ENCODE measurements around the gene AIFM3. TPM values are rescaled to one million over a fixed set of nuclear protein-coding genes. Genes with fewer than 3 reads are reported as not detected.

AIFM3 gene
- total RNA-seq, 2 donors from 2014 or later: 1.8 to 2.7 TPM

GRCh38 chr22:20953668-20954500 lies 13.2 kb upstream of the AIFM3 start:
- Mint-ChIP-seq H3K4me1 (peaks cover 22% of the 10 kb centered on the region), H3K36me3 (ENCODE audit: low read depth) (peaks cover 44% of the 10 kb centered on the region), H3K9me3 (no peaks in the 10 kb centered on the region), H3K4me3 (no peak overlapping the region), H3K27ac (peak overlapping the region; percentile 70), H3K27me3 (ENCODE audit: insufficient read depth) (peaks cover 13% of the 10 kb centered on the region)
- WGBS, 2 experiments (ENCODE audit: insufficient coverage in 1 of 2, insufficient read length in 1 of 2): 96 to 97% methylated on average over 5 to 8 of the region's 8 CpGs
- Histone ChIP-seq H3K4me1 (ENCODE audit: control insufficient read depth, insufficient read depth, low read length) (peaks cover 13% of the 10 kb centered on the region), H3K9me3 (ENCODE audit: control insufficient read depth, low read length) (no peaks in the 10 kb centered on the region), H3K4me3 (ENCODE audit: low read length) (no peak overlapping the region), H3K27ac (ENCODE audit: low read depth, low read length) (no peak overlapping the region), H3K36me3 (ENCODE audit: control insufficient read depth, insufficient read depth, low read length) (peaks cover 46% of the 10 kb centered on the region), H3K9ac (ENCODE audit: extremely low read depth, low read length, poor library complexity, severe bottlenecking) (no peak overlapping the region), H3K27me3 (ENCODE audit: control insufficient read depth, insufficient read depth, low read length, poor library complexity, severe bottlenecking) (no peaks in the 10 kb centered on the region)
- TF ChIP-seq CTCF (conservative IDR thresholded peaks at IDR 0.05): no peak
- no peak for DNase-seq

GRCh38 chr22:20955548-20955947 lies 11.5 kb upstream of the AIFM3 start:
- Histone ChIP-seq H3K27me3 (ENCODE audit: control insufficient read depth, insufficient read depth, low read length, poor library complexity, severe bottlenecking) (no peaks in the 10 kb centered on the region), H3K4me1 (ENCODE audit: control insufficient read depth, insufficient read depth, low read length) (peaks cover 8% of the 10 kb centered on the region), H3K36me3 (ENCODE audit: control insufficient read depth, insufficient read depth, low read length) (peaks cover 32% of the 10 kb centered on the region), H3K9me3 (ENCODE audit: control insufficient read depth, low read length) (no peaks in the 10 kb centered on the region), H3K9ac (ENCODE audit: extremely low read depth, low read length, poor library complexity, severe bottlenecking) (no peak overlapping the region), H3K27ac (ENCODE audit: low read depth, low read length) (no peak overlapping the region), H3K4me3 (ENCODE audit: low read length) (no peak overlapping the region)
- peaks cover 20% of the 10 kb centered on the region for H3K4me1 Mint-ChIP-seq
- no peaks in the 10 kb centered on the region for H3K9me3 Mint-ChIP-seq
- H3K4me3 Mint-ChIP-seq: no peak overlapping the region
- 80 to 84% methylated on average over 2 to 7 of the region's 7 CpGs for WGBS, 2 experiments (ENCODE audit: insufficient coverage in 1 of 2, insufficient read length in 1 of 2)
- TF ChIP-seq CTCF (conservative IDR thresholded peaks at IDR 0.05): no peak
- peaks cover 33% of the 10 kb centered on the region for H3K36me3 Mint-ChIP-seq (ENCODE audit: low read depth)
- H3K27me3 Mint-ChIP-seq (ENCODE audit: insufficient read depth): peaks cover 15% of the 10 kb centered on the region
- no peak overlapping the region for H3K27ac Mint-ChIP-seq
- no peak for DNase-seq

- Mint-ChIP-seq H3K9me3 (no peaks in the 10 kb centered on the region), H3K27me3 (ENCODE audit: insufficient read depth) (peaks cover 15% of the 10 kb centered on the region), H3K27ac (peak overlapping the region; percentile 55), H3K4me3 (peak overlapping the region; percentile 66), H3K36me3 (ENCODE audit: low read depth) (peaks cover 25% of the 10 kb centered on the region), H3K4me1 (peaks cover 10% of the 10 kb centered on the region)
- DNase-seq: peak; percentile 89
- Histone ChIP-seq H3K4me3 (ENCODE audit: low read length) (peak overlapping the region; percentile 74), H3K27ac (ENCODE audit: low read depth, low read length) (no peak overlapping the region), H3K9ac (ENCODE audit: extremely low read depth, low read length, poor library complexity, severe bottlenecking) (no peak overlapping the region), H3K36me3 (ENCODE audit: control insufficient read depth, insufficient read depth, low read length) (peaks cover 23% of the 10 kb centered on the region), H3K27me3 (ENCODE audit: control insufficient read depth, insufficient read depth, low read length, poor library complexity, severe bottlenecking) (no peaks in the 10 kb centered on the region), H3K4me1 (ENCODE audit: control insufficient read depth, insufficient read depth, low read length) (no peaks in the 10 kb centered on the region), H3K9me3 (ENCODE audit: control insufficient read depth, low read length) (no peaks in the 10 kb centered on the region)
- TF ChIP-seq CTCF (conservative IDR thresholded peaks at IDR 0.05): peak; percentile 64
- WGBS, 2 experiments (ENCODE audit: insufficient coverage in 1 of 2, insufficient read length in 1 of 2): 50 to 59% methylated on average over 19 to 27 of the region's 27 CpGs
Observed at GRCh38 chr22:20956258-20957101, 10.6 kb upstream of the AIFM3 start.

Data from endodermal cell (in vitro differentiated cells).